ENCODE results near the gene SDR42E1.

Gene SDR42E1

DNA sequence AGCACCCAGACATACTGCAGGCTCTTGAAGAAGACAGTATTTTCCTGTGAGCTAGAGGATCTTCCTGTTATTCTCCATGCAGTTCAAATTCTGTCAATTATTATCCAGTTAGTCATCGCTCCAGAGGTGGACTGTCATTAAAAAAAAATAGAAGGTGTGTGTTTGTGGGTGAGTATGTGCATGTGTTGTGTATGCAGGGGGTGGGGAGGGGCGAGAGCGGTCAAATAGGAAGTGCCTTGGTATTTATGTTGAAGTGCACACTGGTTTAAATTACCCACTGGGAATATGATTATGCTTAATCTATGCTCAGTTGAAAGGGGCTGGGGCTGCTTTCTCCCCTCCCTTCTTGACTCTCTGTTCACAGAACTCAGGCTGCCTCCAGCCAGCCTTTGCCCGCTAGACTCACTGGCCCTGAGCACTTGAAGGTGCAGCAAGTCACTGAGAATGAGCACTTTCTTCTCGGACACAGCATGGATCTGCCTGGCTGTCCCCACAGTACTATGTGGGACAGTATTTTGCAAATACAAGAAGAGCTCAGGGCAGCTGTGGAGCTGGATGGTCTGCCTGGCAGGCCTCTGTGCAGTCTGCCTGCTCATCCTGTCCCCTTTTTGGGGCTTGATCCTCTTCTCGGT, 23.8 kb upstream of the SDR42E1 start, which contains the start of gene HSD17B2:
Gene HSD17B2 (plus strand): TSS at position 273 of the 632 bp plus-strand sequence. CDS start 172 bp downstream, at position 445.
- H3K9me3 ChIP-seq (replicated peaks; ENCODE audit: low read length) = no peaks in the 10 kb centered on the region
- peak within 1 kb of the TSS; percentile 52 for H3K9ac ChIP-seq (ENCODE audit: low read depth, low read length)
- peak within 1 kb of the TSS; percentile 38 for H3K4me3 ChIP-seq (ENCODE audit: low read length)
- peak within 1 kb of the TSS; percentile 28 for H3K4me2 ChIP-seq (ENCODE audit: low read length)
- peaks cover 21% of the 10 kb centered on the region for H3K4me1 ChIP-seq (ENCODE audit: control insufficient read depth, insufficient read depth, low read length)
- peaks cover 5% of the 10 kb centered on the region for H3K27me3 ChIP-seq (ENCODE audit: control insufficient read depth, insufficient read depth, low read length)
- H3K36me3 ChIP-seq (ENCODE audit: insufficient read depth, low read length) = no peaks in the 10 kb centered on the region

DNA sequence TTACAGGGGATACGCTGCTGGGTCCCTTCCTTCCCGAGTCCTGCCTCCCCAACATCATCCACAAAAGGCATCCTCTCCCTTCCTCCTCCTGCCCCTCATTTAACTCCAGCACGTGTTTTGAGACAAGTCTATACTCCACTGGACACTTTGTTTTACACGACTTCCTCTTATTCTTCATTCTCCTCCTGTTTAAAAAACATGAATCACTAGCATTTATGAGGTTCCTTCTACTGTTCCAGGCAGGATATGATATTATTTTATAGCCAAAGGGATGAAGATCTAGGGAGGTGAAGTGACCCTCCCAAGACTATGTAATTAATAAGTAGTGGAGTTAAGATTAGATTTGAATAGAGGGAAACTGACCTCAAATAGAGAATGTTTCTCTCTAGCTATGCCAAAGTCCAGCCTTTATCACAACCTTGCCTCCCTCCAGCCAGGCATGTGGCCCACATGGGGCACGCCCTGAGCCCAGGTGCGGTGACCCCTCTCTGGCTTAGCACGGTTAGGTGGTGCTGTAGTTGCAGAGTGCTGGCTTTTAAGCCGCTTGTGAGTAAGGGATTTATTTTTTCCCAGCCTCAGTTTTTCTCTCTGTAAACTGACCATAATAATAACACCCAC, 22.5 kb upstream of the SDR42E1 start:
- no peaks in the 10 kb centered on the region for H3K36me3 ChIP-seq (ENCODE audit: insufficient read depth, low read length)
- peaks cover 4% of the 10 kb centered on the region for H3K27me3 ChIP-seq (ENCODE audit: control insufficient read depth, insufficient read depth, low read length)
- no peak overlapping the region for H3K4me3 ChIP-seq (ENCODE audit: low read length)
- H3K4me1 ChIP-seq (ENCODE audit: control insufficient read depth, insufficient read depth, low read length) = peaks cover 21% of the 10 kb centered on the region
- H3K4me2 ChIP-seq (ENCODE audit: low read length) = no peak overlapping the region
- no peak overlapping the region for H3K9ac ChIP-seq (ENCODE audit: low read depth, low read length)
- no peaks in the 10 kb centered on the region for H3K9me3 ChIP-seq (replicated peaks; ENCODE audit: low read length)

DNA sequence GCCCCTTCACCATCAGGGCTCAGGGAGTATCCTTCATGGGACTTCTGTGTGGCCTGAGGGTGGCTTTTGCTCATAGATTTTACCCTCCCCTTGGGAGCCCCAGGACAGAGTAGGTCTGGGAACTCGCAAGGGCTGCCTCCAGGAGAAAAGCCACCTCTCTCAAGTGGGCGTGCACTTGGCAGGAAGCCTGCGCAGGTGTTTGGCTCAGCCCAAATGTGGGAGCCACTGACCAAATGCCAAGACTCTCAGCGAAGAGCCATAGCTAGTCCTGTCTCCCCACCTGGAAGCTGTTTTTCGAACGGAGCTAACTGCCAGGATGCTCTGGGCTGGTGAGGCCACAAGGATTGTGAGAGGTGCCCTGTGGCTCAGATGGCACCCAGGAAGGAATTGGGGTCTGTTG, 21.7 kb upstream of the SDR42E1 start:
- H3K4me3 ChIP-seq (ENCODE audit: low read length) = no peak overlapping the region
- peaks cover 21% of the 10 kb centered on the region for H3K4me1 ChIP-seq (ENCODE audit: control insufficient read depth, insufficient read depth, low read length)
- H3K9me3 ChIP-seq (replicated peaks; ENCODE audit: low read length) = no peaks in the 10 kb centered on the region
- H3K27me3 ChIP-seq (ENCODE audit: control insufficient read depth, insufficient read depth, low read length) = no peaks in the 10 kb centered on the region
- H3K9ac ChIP-seq (ENCODE audit: low read depth, low read length) = no peak overlapping the region
- no peaks in the 10 kb centered on the region for H3K36me3 ChIP-seq (ENCODE audit: insufficient read depth, low read length)
- no peak overlapping the region for H3K4me2 ChIP-seq (ENCODE audit: low read length)

DNA sequence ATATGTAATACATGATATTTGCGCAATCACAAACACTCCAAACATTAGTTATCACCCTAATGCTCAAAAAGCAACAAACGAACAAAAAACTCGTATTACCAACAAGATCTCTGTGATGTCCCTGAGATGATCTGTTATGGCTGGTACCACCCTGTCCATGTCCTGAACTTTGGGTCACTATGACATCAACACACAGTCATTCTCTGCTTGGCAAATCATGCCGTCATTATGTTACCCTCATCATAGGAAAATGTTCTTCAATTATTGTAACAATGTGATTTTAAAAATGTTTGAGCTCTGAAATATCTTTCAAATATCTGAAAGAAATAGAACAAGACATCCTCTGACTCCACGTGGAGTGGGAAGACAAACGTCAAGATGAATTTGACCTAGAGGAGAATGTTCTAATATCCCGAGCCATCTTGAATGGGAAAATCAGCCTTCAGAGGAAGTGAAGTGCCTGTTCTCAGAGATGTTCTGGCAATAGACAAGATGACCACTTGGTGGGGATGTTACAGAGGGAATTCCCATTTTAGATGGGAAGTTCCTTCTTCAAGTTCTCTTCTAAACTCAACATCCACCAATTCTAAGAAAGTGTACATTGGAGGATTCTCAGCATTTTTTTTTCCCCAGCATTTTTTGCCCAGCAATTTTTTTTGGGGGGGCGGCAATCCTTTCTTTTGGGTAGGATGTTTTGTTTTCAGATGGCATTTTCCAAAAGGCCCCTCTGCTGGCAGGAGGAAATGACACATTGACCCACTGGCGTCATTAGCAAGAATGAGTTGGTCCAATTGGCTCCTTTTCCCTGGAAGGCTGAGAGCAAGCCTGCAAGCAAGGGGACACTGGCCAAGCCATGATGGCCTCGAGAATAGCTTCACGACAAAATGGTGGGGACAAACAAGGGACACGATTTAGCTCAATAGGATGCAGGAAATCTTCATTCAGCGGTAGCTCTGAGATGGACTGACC, 20.1 kb upstream of the SDR42E1 start:
- Histone ChIP-seq H3K4me2 (ENCODE audit: low read length) (no peak overlapping the region), H3K27me3 (ENCODE audit: control insufficient read depth, insufficient read depth, low read length) (peaks cover 3% of the 10 kb centered on the region), H3K4me3 (ENCODE audit: low read length) (no peak overlapping the region), H3K36me3 (ENCODE audit: insufficient read depth, low read length) (no peaks in the 10 kb centered on the region), H3K4me1 (ENCODE audit: control insufficient read depth, insufficient read depth, low read length) (peaks cover 21% of the 10 kb centered on the region), H3K9me3 (replicated peaks; ENCODE audit: low read length) (no peaks in the 10 kb centered on the region), H3K9ac (ENCODE audit: low read depth, low read length) (no peak overlapping the region)

DNA sequence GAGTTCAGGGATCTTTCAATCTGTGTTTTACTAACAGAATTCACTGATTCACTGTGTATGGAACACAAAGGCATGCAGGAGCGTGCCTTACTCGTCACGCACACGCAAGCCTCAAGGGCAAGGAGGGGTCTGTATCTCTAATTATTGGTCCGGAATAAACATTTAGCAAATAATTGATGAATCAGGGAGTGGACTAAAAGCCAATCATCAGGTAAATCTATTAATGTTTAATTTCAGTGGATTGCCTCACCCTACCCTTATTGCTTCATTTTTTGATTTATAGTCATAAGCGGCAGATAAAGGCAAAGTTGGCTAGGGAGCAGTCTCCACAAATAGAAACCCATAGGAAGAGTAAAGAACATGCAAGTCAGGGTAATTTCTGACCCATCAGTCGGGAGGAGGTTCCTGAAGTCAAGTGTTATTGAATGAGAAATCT, 16.4 kb upstream of the SDR42E1 start:
- Histone ChIP-seq H3K4me1 (ENCODE audit: control insufficient read depth, insufficient read depth, low read length) (peaks cover 11% of the 10 kb centered on the region), H3K4me2 (ENCODE audit: low read length) (no peak overlapping the region), H3K27me3 (ENCODE audit: control insufficient read depth, insufficient read depth, low read length) (peaks cover 21% of the 10 kb centered on the region), H3K9ac (ENCODE audit: low read depth, low read length) (no peak overlapping the region), H3K36me3 (ENCODE audit: insufficient read depth, low read length) (no peaks in the 10 kb centered on the region), H3K9me3 (replicated peaks; ENCODE audit: low read length) (no peaks in the 10 kb centered on the region), H3K4me3 (ENCODE audit: low read length) (no peak overlapping the region)

DNA sequence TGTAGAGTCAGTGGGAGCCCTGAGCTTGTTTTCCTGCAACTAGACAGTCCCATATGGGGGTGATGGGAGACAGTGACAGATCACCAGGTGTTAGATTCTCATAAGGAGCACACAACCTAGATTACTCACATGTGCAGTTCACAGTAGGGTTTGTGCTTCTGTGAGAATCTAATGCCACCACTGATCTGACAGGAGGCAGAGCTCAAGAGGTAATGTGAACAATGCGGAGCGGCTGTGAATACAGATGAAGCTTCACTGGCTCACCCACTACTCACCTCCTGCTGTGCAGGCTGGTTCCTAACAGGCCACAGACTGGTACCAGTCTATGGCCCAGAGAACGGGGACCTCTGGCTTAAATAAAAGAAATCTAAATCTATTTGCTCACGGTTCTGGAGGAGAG, 13.6 kb upstream of the SDR42E1 start:
- H3K36me3 ChIP-seq (ENCODE audit: insufficient read depth, low read length) = no peaks in the 10 kb centered on the region
- H3K4me2 ChIP-seq (ENCODE audit: low read length) = no peak overlapping the region
- H3K4me1 ChIP-seq (ENCODE audit: control insufficient read depth, insufficient read depth, low read length) = no peaks in the 10 kb centered on the region
- H3K27me3 ChIP-seq (ENCODE audit: control insufficient read depth, insufficient read depth, low read length) = peaks cover 21% of the 10 kb centered on the region
- no peak overlapping the region for H3K4me3 ChIP-seq (ENCODE audit: low read length)
- no peak overlapping the region for H3K9ac ChIP-seq (ENCODE audit: low read depth, low read length)
- H3K9me3 ChIP-seq (replicated peaks; ENCODE audit: low read length) = no peaks in the 10 kb centered on the region

DNA sequence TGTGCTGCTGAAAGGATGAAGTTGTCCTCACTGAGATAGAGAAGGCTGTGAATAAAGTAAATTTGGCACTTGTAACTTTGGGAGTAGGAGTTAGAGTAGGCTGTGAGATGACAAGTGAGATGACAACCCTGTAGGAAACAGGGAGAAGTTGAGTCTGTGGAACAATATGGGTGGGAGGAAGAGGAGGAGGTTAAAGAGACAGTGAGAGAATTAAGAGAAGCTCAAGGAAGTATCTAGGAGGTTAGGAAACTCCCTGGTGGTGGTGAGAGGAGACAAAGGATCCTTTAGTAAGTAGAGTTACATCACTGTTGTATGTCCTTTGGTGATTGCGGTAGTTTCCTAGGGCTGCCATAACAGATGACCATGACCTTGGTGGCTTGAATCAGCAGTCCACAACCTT, 13.0 kb upstream of the SDR42E1 start:
- Histone ChIP-seq H3K4me3 (ENCODE audit: low read length) (no peak overlapping the region), H3K9me3 (replicated peaks; ENCODE audit: low read length) (no peaks in the 10 kb centered on the region), H3K4me1 (ENCODE audit: control insufficient read depth, insufficient read depth, low read length) (no peaks in the 10 kb centered on the region), H3K4me2 (ENCODE audit: low read length) (no peak overlapping the region), H3K27me3 (ENCODE audit: control insufficient read depth, insufficient read depth, low read length) (peaks cover 26% of the 10 kb centered on the region), H3K36me3 (ENCODE audit: insufficient read depth, low read length) (no peaks in the 10 kb centered on the region), H3K9ac (ENCODE audit: low read depth, low read length) (no peak overlapping the region)

DNA sequence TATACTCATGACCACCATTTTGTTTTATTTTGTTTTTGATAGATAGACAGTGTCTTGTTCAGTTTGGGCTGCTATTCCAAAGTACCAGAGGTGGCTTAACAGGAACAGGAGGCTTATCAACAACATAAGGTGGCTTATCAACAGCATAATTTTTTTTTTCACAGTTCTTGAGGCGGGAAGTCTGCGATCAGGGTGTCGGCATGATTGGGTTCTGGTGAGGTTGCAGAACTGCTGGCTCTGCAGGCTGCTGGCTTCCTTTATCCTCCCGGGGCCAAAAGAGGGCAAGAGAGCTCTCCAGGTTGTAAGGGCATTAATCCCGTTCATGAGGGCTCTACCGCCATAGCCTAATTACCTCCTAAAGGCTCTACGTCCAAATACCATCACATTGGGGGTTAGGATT, 11.9 kb upstream of the SDR42E1 start:
- no peaks in the 10 kb centered on the region for H3K4me1 ChIP-seq (ENCODE audit: control insufficient read depth, insufficient read depth, low read length)
- H3K9me3 ChIP-seq (replicated peaks; ENCODE audit: low read length) = no peaks in the 10 kb centered on the region
- no peaks in the 10 kb centered on the region for H3K36me3 ChIP-seq (ENCODE audit: insufficient read depth, low read length)
- H3K4me2 ChIP-seq (ENCODE audit: low read length) = no peak overlapping the region
- H3K27me3 ChIP-seq (ENCODE audit: control insufficient read depth, insufficient read depth, low read length) = peaks cover 34% of the 10 kb centered on the region
- no peak overlapping the region for H3K4me3 ChIP-seq (ENCODE audit: low read length)
- H3K9ac ChIP-seq (ENCODE audit: low read depth, low read length) = no peak overlapping the region

DNA sequence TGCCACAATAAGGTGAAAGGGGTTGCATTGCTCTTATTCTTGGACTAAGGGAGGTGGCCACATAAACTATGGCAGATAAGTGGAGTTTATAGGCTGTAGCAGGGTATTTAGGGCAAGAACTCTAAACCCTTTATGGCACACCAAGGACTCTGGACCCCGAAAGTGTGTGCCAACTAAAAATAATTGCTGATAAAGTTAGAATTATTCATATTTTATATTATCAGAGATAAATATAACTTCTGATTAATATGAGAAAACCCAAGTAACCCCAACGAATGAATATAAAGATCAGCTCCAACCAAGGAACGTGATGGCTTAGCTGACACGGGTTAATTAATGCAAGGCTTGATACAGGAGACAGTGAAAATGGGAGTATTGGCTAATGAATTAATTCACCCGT, 8.8 kb upstream of the SDR42E1 start:
- H3K4me1 ChIP-seq (ENCODE audit: control insufficient read depth, insufficient read depth, low read length) = no peaks in the 10 kb centered on the region
- no peak overlapping the region for H3K4me3 ChIP-seq (ENCODE audit: low read length)
- no peak overlapping the region for H3K4me2 ChIP-seq (ENCODE audit: low read length)
- H3K36me3 ChIP-seq (ENCODE audit: insufficient read depth, low read length) = no peaks in the 10 kb centered on the region
- H3K27me3 ChIP-seq (ENCODE audit: control insufficient read depth, insufficient read depth, low read length) = peaks cover 28% of the 10 kb centered on the region
- no peaks in the 10 kb centered on the region for H3K9me3 ChIP-seq (replicated peaks; ENCODE audit: low read length)
- H3K9ac ChIP-seq (ENCODE audit: low read depth, low read length) = no peak overlapping the region

DNA sequence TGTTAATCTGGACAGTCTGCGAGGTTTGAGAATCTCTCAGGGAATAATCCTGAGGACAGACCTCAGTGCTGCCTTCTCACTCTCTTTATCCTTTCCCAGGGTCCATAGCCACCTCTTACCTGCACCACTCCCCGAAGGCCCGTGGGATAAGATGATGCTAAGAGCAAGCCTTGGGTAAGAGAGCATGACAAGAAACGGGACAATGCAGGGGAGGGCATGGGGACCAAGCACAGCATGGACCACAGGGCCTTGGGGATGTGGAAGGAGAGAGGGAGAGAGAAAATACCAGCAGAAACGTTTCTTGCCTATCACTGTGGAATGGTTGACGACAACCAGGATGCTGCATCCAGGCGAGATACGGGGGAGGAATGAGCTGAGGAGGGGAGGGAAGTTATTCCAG, 8.3 kb upstream of the SDR42E1 start:
- no peaks in the 10 kb centered on the region for H3K4me1 ChIP-seq (ENCODE audit: control insufficient read depth, insufficient read depth, low read length)
- no peaks in the 10 kb centered on the region for H3K9me3 ChIP-seq (replicated peaks; ENCODE audit: low read length)
- H3K27me3 ChIP-seq (ENCODE audit: control insufficient read depth, insufficient read depth, low read length) = peaks cover 28% of the 10 kb centered on the region
- no peak overlapping the region for H3K4me3 ChIP-seq (ENCODE audit: low read length)
- no peak overlapping the region for H3K4me2 ChIP-seq (ENCODE audit: low read length)
- H3K9ac ChIP-seq (ENCODE audit: low read depth, low read length) = no peak overlapping the region
- no peaks in the 10 kb centered on the region for H3K36me3 ChIP-seq (ENCODE audit: insufficient read depth, low read length)

DNA sequence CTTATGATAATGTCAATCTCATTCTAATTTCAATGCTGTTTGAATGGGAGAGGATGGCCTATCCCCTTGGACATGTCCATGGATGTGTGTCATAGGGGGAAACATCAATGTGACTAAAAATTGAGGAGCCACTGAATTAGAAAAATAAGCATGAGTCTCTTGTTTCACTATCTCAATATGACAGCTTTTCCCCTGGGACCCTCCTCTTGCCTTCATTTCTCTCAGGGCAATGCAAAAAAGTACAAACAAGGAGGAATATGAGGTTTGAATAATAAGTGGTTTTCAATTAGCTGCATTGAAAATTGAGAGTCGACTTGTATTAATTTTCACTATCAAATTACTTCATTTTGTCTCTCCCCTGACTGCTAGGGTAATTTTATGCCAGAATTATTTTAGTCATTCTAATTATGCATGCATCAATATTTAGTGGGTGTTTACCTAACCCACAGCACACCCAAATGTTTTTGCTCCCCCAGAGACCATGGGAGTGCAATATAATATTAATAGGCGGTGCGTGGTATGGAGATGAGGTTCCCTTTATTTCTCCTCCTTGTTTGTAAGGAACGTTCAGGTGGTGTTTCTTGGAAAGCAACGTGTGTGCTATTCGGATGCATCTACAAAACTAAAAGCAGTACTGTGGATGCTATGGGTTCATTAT, 6.8 kb upstream of the SDR42E1 start:
- Histone ChIP-seq H3K27me3 (ENCODE audit: control insufficient read depth, insufficient read depth, low read length) (peaks cover 15% of the 10 kb centered on the region), H3K4me3 (ENCODE audit: low read length) (no peak overlapping the region), H3K9ac (ENCODE audit: low read depth, low read length) (no peak overlapping the region), H3K9me3 (replicated peaks; ENCODE audit: low read length) (no peaks in the 10 kb centered on the region), H3K4me2 (ENCODE audit: low read length) (no peak overlapping the region), H3K4me1 (ENCODE audit: control insufficient read depth, insufficient read depth, low read length) (no peaks in the 10 kb centered on the region), H3K36me3 (ENCODE audit: insufficient read depth, low read length) (no peaks in the 10 kb centered on the region)

Data from skeletal muscle satellite cell (primary cell).